ENCODE measurements around the gene CDCP1.
"Not testable (repeated sequence)": the region's sequence is repeated elsewhere in the genome, so short reads cannot be mapped to it uniquely, and the experiment has no call there.

Gene CDCP1

DNA sequence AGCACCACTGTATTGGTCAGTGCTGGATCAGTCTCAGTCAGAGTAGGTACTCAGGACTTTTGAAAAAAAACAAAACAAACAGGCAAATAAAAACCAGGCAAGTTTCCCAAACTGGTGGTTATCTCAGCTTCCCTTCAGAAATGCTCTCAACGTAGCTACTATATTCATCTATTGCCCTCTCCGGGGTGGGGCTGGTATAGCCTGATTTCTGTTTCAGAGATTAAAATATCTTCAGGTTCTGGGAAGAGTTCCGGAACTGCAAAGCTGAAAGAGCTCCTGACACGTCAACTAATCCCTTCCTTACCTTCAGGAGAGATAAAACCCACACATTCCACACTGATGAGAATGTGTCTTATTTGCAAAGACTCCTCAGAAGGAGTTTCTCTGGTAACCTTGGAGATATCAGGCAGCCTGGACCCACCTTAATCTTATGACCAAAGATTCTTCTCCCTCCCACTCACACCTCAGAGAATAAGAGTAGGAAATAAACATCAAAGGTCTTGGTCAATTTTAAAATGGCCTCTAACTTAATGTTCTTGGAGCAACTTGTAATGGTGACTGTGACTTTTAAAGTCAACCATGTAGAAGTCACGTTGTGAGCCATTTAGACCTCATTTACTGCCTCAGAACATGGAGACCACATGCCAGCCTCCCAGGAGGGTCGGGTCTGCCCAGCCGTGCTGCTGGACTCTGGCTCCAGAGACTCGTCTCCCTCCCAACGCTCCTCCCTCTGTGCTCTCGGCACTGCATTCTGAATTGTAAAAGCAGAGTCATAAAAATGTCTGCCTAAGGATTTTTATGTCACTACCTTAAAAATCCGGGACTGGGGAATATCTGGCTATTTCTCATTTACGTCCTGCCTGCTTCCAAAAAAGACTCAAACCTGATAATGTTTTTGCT lies 53.8 kb downstream of the CDCP1 start:
- DNase-seq (ENCODE audit: extremely low spot score, insufficient read length, low read depth): no peak

DNA sequence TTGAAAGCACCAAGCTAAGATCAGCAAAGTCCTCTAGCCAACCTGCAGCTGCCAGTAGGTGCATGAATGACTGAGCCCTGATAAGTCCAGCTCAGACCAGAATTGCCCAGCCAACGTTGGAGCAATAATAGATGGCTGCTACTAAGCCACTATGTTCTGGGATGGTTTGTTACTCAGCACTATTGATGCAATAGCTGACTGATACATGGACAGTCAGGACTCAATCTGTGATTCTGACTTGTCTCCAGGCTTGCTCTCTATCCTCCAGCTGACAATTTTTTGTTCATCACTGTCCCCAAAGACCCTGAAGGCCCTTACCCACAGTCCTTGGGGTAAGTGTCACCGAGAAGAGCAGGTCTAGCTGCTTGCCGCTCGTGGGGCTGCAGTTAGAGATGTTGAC lies 55.3 kb downstream of the CDCP1 start:
- DNase-seq (ENCODE audit: extremely low spot score, insufficient read length, low read depth) (no peak), FAIRE-seq (no peak)

More for the DNA sequence above, 53.8 kb downstream of the CDCP1 start:
- FAIRE-seq: no peak

DNA sequence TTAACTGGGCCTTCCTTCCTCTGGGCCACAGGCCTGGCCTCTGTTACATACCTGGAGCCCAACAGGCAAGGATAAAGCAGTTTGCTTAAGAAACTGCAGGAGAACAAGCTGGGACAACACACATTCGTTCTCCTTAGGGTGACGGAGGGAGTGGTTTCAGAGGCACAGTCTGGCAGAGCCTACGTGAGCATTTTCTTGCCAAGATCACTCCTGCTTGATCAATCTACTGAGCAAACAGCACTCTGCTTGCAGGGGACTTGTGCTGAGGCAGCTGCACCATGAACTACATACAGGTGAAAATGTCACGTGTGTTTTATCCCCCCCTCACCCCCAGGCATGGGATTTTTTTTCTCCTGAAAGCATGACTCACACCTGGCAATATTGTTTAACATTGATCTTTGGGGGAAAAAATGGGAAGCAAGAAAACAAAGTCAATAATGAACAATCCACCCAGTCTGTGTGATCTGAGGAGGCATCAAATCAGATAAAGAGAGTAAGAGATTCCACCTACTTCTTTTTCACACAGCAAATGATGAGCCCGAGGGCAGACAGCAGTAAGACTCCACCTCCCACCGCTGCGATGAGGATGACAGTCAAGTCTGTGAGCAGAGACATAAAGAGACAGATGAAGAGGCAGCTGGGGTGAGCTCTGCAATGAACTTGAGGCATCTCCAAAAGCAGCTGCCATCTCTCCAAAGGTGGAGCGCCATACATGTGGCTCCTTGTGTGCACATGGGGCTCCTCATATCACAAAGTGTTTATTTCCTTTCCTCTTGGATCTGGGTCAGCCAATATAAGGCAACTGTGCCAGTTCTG lies 57.4 kb downstream of the CDCP1 start:
- no peak for FAIRE-seq
- no peak for DNase-seq (ENCODE audit: extremely low spot score, insufficient read length, low read depth)

DNA sequence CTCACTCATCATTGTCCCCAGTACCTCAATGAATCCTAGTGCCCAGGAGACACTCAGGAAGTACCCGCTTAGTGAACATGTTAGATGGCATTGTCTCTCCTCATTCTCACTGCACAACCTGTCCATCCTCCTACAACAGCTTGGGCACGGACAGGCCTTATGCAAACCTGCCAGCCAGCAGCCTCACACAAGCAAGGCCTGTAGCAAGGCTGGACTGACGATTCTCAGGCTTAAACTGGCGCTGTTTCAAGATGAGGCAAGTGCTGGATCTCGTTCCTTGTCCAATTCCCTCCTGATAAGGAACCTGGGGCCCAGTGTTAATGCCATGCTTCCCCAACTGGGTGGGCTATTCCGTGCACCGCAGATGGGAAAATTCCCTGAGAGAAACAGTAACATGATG lies 59.0 kb downstream of the CDCP1 start:
- no peak for FAIRE-seq
- DNase-seq (ENCODE audit: extremely low spot score, insufficient read length, low read depth): no peak

DNA sequence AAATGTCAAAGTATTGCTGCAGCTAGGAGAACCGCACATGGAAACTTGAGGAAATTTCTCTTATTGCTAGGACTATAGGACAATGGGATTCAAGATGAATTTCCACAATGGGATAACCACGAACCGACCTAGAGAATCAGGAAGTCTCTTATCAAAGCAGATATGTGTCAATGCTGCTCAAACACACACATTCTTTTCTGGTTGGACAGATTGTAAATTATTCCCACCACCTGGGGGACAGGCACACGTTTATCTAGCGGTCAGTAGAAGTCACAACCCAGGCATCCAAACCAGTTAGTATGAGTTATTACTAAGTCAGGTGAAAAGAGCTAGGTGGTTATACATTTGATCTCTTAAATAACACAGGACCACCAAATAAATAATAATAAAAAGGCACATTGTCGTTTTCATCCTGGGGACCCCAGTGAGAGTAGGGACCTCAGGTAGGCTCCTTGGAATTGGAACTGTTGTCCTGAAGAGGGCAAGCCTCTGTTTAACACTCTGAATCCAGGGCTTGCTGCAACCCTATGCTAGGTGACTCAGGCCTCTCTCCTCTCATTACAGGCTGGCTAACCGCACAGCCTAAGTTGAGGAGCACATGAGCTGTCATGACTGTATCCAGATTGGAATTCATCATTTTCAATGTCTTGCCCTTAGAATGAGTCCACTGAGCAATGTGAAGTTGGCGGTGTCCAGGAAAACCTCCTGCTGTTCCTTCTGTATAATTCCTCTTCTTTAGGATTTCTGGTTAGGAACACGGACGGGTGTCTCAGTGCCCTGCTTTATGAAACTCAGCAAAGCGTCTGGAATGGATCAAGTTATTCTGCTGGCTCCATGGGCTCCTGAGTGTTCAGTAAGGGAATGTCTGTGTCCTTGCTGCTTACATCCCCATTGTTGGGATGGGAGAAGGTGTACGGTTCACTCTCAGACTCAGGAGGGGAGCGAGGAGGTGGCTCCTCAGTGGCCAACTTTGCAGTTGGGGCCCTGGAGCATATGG lies 61.1 kb downstream of the CDCP1 start:
- FAIRE-seq (no peak), DNase-seq (ENCODE audit: extremely low spot score, insufficient read length, low read depth) (no peak)

DNA sequence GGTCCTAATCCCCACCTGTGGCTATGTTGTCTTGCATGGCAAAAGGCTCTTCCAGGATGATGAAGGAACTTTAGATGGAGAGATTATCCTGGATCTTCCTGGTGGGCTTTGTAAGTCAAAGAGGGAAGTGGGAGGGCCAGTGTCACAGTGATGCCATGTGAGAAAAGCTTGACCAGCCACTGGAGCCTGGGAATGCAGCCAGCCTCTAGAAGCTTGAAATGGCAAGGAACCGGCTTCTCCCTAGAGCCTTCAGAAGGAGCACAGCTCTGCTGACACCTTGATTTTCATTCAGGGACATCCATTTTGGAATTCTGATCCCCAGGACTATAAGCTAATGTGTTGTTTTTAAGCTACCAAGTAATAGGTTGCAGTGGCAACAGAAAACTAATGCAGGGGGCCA lies 61.8 kb downstream of the CDCP1 start:
- no peak for DNase-seq (ENCODE audit: extremely low spot score, insufficient read length, low read depth)
- no peak for FAIRE-seq

DNA sequence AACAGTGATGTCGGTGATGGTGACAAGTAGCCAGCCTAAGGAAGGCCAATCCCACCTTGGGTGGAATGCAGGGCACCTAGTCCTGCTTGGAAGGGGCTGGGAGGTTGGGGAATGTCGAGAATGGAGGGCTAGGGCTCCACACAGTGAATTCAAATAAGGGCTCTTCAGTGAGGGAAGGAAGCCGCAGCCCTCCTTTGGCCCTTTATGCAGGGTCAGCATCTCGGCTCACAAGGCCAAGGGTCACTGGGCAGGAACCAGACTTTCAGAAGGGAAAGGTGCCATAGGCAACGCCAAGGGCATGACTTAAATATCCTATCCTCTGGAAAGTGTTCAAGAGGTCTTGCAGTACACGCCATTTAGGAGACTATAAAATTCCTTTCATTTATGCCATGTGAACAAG lies 63.2 kb downstream of the CDCP1 start:
- DNase-seq (ENCODE audit: extremely low spot score, insufficient read length, low read depth): no peak

DNA sequence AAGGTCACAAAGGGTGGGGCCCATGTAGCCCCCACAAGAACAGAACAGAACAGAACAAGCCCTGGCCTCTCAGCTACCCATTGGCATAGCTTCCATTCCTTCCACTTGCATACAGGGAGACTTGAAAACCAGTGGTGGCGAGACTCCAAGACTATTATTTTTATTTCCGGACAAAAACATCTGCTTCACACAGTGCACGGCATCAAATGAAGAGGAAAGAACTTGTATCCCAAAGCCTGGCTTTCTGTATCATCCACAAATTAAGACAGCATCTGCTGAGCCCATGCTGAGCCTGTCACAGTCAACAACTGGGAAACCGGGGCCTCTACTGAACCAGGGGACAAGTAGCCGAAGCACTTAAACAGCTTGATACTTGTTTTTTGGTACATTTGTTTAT lies 64.0 kb downstream of the CDCP1 start:
- no peak for FAIRE-seq
- no peak for DNase-seq (ENCODE audit: extremely low spot score, insufficient read length, low read depth)

More for the DNA sequence above, 63.2 kb downstream of the CDCP1 start:
- FAIRE-seq: no peak

DNA sequence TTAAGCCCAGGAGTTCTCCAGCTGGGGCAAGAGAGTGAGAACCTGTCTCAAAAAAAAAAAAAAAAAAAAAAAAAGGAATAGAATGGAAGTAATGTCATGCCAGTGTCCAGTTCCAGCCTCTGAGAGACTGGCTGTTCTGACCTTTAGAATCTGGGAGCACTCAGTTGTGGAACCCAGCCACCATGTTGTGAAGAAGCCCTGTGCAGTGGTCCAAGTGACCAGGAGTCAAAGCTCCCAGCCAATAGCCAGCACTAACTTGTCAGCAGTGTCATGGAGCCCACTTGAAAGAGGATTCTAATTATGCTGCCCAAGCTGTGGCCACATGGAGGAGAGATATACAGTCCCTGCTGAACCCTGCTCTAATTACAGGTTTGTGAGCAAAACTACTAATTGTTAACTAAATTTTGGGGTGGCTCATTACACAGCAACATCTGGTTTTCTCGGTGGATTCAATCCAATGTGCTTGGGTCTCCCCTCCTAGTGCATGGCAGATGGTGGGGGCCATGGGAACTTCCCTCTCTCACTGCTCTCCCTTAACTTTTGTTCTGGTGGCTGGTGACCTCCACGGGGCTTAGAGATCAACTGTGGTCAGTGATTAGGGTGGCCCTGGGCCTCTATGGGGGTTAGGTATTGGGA lies 64.6 kb downstream of the CDCP1 start:
- DNase-seq (ENCODE audit: extremely low spot score, insufficient read length, low read depth): no peak
- no peak for FAIRE-seq

DNA sequence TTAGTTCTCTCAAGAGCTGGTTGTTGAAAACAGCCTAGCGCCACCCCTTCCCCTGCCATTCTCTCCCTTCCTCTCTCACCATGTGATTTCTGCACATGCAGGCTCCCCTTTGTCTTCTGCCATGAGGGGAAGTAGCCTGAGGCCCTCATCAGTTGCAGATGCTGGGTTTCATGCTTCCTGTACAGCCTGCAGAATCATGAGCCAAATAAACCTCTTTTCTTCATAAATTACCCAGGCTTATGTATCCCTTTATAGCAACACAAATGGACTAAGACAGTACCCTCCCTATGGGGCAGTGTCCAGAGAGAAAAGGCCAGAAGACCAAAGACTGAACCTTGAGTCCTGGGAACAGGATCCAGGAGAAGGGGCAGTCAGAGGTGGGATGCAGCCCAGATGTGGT lies 65.4 kb downstream of the CDCP1 start:
- FAIRE-seq (no peak), DNase-seq (ENCODE audit: extremely low spot score, insufficient read length, low read depth) (no peak)

DNA sequence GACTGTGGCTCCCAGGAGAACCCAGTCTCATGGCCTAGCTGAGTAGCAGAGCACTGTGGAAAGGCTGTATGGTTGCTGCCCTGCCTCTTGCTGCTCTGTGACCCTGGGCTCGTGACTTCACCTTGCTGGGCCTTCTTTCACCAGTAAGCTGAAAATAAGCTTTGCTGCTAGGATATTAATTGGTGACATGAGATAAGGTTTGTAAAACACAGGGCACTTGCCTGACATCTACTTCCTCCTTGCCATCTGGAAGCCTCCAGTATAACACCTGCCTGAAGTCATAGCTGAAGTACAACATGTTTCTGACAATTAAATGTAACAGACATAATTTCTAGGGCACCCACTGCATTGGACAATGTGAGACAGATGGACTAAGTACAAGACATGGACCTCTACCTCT lies 66.5 kb downstream of the CDCP1 start:
- DNase-seq (ENCODE audit: extremely low spot score, insufficient read length, low read depth) (no peak), FAIRE-seq (no peak)

DNA sequence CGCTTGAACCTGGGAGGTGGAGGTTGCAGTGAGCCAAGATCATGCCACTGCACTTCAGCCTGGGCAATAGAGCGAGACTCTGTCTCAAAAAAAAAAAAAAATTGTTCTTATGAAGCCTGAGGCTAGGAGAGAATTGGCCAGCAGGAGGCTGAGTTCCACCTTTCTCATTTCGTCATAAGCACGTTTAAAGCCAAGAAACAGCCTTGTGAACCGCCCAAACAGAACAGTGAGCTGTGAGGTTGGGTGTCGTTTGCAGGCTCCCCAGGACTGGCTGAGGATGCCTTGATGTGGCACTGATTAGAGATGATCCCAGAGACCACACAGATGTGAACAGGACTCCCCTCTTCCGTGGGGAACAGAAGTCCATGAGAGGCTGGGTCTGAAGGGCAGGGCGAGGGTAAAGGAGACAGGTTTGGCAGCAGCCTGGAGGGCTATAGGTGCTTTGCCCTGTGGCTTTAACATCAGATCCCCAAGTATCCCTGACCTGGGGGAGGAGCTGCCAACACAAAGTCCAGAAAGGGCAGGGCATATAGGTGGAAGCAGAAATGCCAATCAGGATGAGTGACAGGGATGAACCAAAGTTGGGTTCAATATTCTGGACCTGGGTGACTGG lies 67.2 kb downstream of the CDCP1 start:
- DNase-seq (ENCODE audit: extremely low spot score, insufficient read length, low read depth): no peak
- no peak for FAIRE-seq

DNA sequence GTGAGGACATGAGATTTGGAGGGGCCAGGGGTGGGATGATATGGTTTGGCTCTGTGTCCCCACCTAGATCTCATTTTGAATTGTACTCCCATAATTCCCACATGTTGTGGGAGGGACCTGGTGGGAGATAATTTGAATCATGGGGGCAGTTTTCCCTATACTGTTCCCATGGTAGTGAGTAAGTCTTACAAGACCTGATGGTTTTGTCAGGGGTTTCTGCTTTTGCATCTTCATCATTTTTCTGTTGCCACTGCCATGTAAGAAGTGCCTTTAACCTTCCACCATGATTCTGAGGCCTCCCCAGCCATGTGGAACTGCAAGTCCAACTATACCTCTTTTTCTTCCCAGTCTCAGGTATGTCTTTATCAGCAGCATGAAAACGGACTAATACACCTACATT lies 67.9 kb downstream of the CDCP1 start:
- not testable (repeated sequence) for FAIRE-seq; DNase-seq (ENCODE audit: extremely low spot score, insufficient read length, low read depth)

DNA sequence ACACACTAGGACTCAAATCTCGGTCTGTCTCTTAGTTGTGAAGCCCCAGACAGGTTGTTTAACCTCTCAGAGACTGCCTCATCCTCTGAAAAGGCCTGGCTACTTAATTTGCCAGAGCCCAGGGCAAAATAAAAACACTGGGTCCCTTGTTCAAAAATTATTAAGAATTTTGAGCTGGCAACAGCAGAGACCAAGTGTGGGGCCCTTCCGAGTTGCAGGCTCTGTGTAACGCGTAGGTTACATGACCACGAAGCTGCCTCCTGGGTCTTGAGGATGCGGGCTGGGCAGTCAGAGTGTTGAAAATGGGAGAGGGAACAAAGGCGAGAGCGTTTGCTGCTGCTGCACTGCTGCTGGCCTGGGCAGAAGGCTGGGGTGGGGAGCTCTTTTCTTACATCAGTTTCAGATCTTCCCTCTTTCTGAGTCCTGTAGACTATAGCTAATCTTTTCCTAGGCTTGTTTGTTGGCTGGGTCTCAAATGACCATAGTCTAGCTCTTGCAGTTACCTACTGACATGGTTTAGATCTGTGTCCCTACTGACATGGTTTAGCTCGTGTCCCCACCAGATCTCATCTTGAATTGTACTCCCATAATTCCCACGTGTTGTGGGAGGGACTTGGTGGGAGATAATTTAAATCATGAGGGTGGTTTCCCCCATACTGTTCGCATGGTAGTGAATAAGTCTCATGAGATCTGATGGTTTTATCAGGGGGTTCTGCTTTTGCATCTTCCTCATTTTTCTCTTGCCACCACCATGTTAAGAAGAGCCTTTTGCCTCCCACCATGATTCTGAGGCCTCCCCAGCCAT lies 70.2 kb downstream of the CDCP1 start:
- no peak for DNase-seq (ENCODE audit: extremely low spot score, insufficient read length, low read depth)
- FAIRE-seq: no peak

DNA sequence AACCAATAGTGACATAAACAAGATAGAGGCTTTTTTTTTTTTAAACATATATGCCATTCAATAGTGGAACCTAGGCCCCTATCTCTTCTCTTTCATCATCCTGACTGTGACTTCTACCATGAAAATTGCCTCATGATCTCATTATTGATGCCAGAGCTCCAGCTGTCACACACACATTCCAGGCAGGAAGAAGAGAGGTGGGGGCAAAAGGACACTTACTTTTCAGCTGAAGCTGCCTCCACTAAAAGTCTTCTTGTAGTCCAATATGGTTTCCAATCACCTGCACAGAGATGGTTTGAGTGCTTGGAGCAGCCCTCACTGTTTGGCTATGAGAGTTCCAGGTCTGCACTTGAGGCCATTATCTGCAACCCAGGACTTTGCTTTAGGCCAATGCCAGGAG lies 75.1 kb downstream of the CDCP1 start:
- DNase-seq (ENCODE audit: extremely low spot score, insufficient read length, low read depth): no peak
- FAIRE-seq: no peak

DNA sequence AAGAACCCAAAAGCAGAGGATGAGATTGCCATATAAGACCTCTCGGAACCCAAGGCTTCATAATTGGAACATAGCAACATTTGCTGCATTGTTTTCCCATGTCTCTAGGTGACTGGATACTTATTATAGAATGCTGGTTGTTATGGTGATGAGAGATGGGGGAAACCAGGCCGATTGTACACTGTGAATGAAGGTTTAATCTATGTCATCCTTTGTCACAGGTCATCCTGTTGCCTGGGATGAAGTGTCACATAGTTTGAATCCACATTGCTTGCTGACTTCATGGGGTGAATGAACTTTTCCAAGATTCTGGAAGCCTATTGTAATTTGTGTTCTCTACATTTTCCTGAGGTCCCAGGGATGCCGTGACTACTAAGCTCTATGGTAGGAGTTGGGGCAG lies 78.2 kb downstream of the CDCP1 start:
- no peak for FAIRE-seq

DNA sequence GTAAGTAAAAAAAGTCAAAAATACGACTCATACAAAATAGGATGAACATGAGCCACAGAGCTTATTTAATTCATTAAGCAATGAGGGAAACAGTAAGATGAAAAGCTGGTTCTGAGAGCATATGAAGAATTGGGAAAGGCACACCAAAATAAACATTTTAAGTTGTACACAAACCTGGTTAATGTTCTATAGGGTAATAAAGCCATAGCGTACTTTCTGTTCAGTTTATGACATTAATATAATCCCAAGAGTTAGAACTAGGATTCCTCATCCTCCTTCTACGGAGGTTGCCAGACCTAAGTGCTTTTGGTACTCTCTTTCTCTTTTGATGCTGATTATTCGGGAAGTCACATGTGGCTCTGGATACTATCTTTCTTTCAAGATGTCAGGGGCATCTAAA lies 78.7 kb downstream of the CDCP1 start:
- DNase-seq (ENCODE audit: extremely low spot score, insufficient read length, low read depth) (no peak), FAIRE-seq (no peak)

More for the DNA sequence above, 78.2 kb downstream of the CDCP1 start:
- DNase-seq (ENCODE audit: extremely low spot score, insufficient read length, low read depth): no peak

DNA sequence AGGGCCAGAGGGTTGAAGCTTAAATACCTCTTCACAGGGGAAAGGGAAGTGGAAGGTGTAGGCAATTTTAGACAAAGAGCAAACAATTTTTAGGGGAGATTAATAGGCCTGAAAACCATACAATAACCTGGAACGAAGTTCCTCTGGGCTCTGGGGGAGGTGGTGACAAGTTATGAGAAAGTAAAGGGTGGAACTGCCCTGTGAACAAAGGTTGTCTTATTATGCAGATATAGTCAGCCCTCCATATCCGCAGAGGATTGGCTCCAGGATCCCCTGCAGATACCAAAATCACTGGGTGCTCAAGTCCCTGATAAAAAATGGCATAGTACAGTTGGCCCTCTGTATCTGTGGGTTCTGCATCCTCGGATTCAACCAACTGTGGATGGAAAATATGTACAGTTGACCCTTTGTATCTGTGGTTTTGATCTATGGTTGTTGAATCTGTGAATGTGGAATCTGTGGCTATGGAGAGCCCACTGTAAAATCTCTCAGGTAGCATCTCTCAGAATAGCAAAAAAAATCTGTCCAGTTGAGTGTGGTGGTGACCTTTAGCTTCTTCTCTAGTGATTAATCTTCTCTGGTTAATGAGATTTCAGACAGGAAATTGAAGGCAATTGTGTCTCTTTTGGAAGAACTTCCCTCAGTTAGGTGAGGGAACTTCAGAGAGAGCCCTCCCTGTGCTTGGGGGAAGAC lies 79.9 kb downstream of the CDCP1 start:
- no peak for DNase-seq (ENCODE audit: extremely low spot score, insufficient read length, low read depth)
- FAIRE-seq: peak; percentile 9

Data from GM18507 (cell line).